ENCODE measurements around the gene PRICKLE1.

Gene PRICKLE1

GRCh38 chr12:42603246-42603990 lies 13.9 kb upstream of the PRICKLE1 start:
- no peaks in the 10 kb centered on the region for H4K20me1 ChIP-seq (ENCODE audit: insufficient read depth, low read length, poor library complexity, severe bottlenecking)
- H3K4me3 ChIP-seq (ENCODE audit: low read length, poor library complexity, severe bottlenecking) = no peak overlapping the region
- H3K79me2 ChIP-seq (ENCODE audit: insufficient read depth, low read length) = no peaks in the 10 kb centered on the region
- no peak overlapping the region for H2AFZ ChIP-seq (ENCODE audit: low read length)
- no peaks in the 10 kb centered on the region for H3K27me3 ChIP-seq (ENCODE audit: insufficient read depth, low read length, poor library complexity, severe bottlenecking)
- H3K4me1 ChIP-seq (ENCODE audit: insufficient read depth, low read length, poor library complexity, severe bottlenecking) = no peaks in the 10 kb centered on the region
- H3K9me2 ChIP-seq (replicated peaks; ENCODE audit: low read depth, low read length) = no peaks in the 10 kb centered on the region
- no peak for TF ChIP-seq CTCF (conservative IDR thresholded peaks at IDR 0.05; ENCODE audit: low read length)
- no peaks in the 10 kb centered on the region for H3F3A ChIP-seq (ENCODE audit: low read depth)
- no peak overlapping the region for H3K4me2 ChIP-seq (ENCODE audit: low read depth, low read length, poor library complexity, severe bottlenecking)
- H3K9me3 ChIP-seq (ENCODE audit: insufficient read depth, low read depth, low read length) = no peaks in the 10 kb centered on the region
- no peak overlapping the region for H3K9ac ChIP-seq (ENCODE audit: low read depth, low read length, poor library complexity, severe bottlenecking)
- no peaks in the 10 kb centered on the region for H3K36me3 ChIP-seq (ENCODE audit: insufficient read depth, low read length)

GRCh38 chr12:42593874-42594273 lies 4.3 kb upstream of the PRICKLE1 start:
- TF ChIP-seq CTCF (conservative IDR thresholded peaks at IDR 0.05; ENCODE audit: low read length) (no peak), EZH2phosphoT487 (IDR thresholded peaks at IDR 0.05; ENCODE audit: borderline replicate concordance) (no peak)
- H3K4me2 ChIP-seq (ENCODE audit: low read depth, low read length, poor library complexity, severe bottlenecking) = no peak overlapping the region

GRCh38 chr12:42590330-42590934 lies 886 bp upstream of the PRICKLE1 start:
- H3K9ac ChIP-seq (ENCODE audit: low read depth, low read length, poor library complexity, severe bottlenecking) = no peak overlapping the region
- H3K79me2 ChIP-seq (ENCODE audit: insufficient read depth, low read length) = no peaks in the 10 kb centered on the region
- H3F3A ChIP-seq (ENCODE audit: low read depth) = no peaks in the 10 kb centered on the region
- no peaks in the 10 kb centered on the region for H4K20me1 ChIP-seq (ENCODE audit: insufficient read depth, low read length, poor library complexity, severe bottlenecking)
- no peaks in the 10 kb centered on the region for H3K9me2 ChIP-seq (replicated peaks; ENCODE audit: low read depth, low read length)
- TF ChIP-seq CTCF (conservative IDR thresholded peaks at IDR 0.05; ENCODE audit: low read length) (no peak), EZH2phosphoT487 (IDR thresholded peaks at IDR 0.05; ENCODE audit: borderline replicate concordance) (no peak)
- H3K27me3 ChIP-seq (ENCODE audit: insufficient read depth, low read length, poor library complexity, severe bottlenecking) = no peaks in the 10 kb centered on the region
- H3K9me3 ChIP-seq (ENCODE audit: insufficient read depth, low read depth, low read length) = no peaks in the 10 kb centered on the region
- H3K36me3 ChIP-seq (ENCODE audit: insufficient read depth, low read length) = no peaks in the 10 kb centered on the region
- H3K4me3 ChIP-seq (ENCODE audit: low read length, poor library complexity, severe bottlenecking) = no peak overlapping the region
- no peaks in the 10 kb centered on the region for H3K4me1 ChIP-seq (ENCODE audit: insufficient read depth, low read length, poor library complexity, severe bottlenecking)
- no peak overlapping the region for H3K4me2 ChIP-seq (ENCODE audit: low read depth, low read length, poor library complexity, severe bottlenecking)
- H2AFZ ChIP-seq (ENCODE audit: low read length) = no peak overlapping the region

More at GRCh38 chr12:42593874-42594273, 4.3 kb upstream of the PRICKLE1 start:
- Histone ChIP-seq H3K9me3 (ENCODE audit: insufficient read depth, low read depth, low read length) (no peaks in the 10 kb centered on the region), H3K4me3 (ENCODE audit: low read length, poor library complexity, severe bottlenecking) (no peak overlapping the region), H3K36me3 (ENCODE audit: insufficient read depth, low read length) (no peaks in the 10 kb centered on the region), H4K20me1 (ENCODE audit: insufficient read depth, low read length, poor library complexity, severe bottlenecking) (no peaks in the 10 kb centered on the region), H3K79me2 (ENCODE audit: insufficient read depth, low read length) (no peaks in the 10 kb centered on the region), H3F3A (ENCODE audit: low read depth) (no peaks in the 10 kb centered on the region), H3K4me1 (ENCODE audit: insufficient read depth, low read length, poor library complexity, severe bottlenecking) (no peaks in the 10 kb centered on the region), H3K9me2 (replicated peaks; ENCODE audit: low read depth, low read length) (no peaks in the 10 kb centered on the region), H3K9ac (ENCODE audit: low read depth, low read length, poor library complexity, severe bottlenecking) (no peak overlapping the region), H3K27me3 (ENCODE audit: insufficient read depth, low read length, poor library complexity, severe bottlenecking) (no peaks in the 10 kb centered on the region), H2AFZ (ENCODE audit: low read length) (no peak overlapping the region)

All from Loucy (cell line).